GM19035 (cell line): Measurements from ENCODE around the gene GATC.

Source experiments
- ATAC-seq: cut with Tn5 transposase; IDR thresholded peaks from one replicate; pipeline ENCODE4 v1.9.1; 2021; ENCODE audit not compliant: unreplicated experiment

Gene GATC, protein sequence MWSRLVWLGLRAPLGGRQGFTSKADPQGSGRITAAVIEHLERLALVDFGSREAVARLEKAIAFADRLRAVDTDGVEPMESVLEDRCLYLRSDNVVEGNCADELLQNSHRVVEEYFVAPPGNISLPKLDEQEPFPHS

DNA sequence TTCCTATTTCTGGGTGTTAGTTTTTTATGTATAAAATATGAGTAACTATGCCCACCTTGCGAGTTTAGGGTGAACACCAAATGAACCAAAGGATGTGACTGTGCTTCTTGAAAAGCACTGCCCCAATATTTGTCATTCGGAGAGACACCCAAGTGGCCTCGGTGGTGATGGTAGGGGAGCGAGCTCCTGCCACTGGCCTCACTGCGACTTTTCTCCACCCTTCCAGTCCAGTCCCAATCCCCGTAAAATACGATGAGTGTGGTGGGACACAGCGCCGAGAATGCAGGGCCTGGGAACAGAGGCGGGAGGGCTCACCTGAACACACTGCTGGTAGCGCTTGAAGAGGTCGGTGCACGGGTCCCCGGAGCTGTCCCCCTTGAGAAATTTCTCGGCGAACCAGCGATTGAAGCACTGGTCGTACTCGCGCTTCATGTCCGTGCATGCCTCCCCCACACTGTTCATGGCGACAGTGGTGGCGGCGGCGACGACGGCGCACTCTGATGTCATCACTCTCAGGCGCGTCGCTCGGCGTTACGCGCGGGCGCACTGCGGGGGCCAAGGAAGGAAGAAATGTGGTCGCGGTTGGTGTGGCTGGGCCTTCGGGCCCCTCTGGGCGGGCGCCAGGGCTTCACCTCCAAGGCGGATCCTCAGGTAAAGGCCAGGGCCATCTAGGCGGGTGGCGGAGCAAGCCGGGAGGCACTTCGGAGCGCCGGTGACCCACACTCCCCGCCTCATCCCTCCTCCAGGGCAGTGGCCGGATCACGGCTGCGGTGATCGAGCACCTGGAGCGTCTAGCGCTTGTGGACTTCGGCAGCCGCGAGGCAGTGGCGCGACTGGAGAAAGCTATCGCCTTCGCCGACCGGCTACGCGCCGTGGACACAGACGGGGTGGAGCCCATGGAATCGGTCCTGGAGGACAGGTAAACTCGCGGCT, at the start of gene GATC, which contains the start of gene TRIAP1:
Gene GATC, plus strand, starts transcription at position 534 of the 933 bp plus-strand sequence. Its CDS starts 37 bp downstream, at position 571.
Gene TRIAP1, minus strand, starts transcription at position 474 of the 933 bp plus-strand sequence. Its CDS starts 12 bp downstream, at position 462.
- ATAC-seq = peak; percentile 93

- ATAC-seq = no peak
Observed at GRCh38 chr12:120397824-120398540, 48.3 kb upstream of the GATC start.

DNA sequence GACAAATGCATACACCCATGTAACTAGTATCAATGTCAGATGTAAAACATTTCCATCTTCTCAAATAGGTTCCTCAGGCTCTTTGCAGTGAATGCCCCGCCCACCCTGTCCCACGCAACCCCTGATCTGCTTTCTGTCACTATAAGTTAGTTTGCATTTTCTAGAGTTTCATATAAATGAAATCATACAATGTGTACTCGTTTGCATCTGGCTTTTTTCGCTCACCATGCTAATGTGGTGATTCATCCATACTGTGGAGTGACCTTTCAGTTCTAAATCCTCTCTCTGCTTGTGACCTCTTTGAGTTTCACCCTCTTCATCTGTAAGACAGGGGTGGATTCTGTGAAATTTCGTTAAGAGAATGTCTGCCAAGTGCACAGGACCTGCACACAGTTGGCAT, 46.7 kb upstream of the GATC start:
- ATAC-seq = no peak

GRCh38 chr12:120402217-120402616, 44.0 kb upstream of the GATC start:
- no peak for ATAC-seq

DNA sequence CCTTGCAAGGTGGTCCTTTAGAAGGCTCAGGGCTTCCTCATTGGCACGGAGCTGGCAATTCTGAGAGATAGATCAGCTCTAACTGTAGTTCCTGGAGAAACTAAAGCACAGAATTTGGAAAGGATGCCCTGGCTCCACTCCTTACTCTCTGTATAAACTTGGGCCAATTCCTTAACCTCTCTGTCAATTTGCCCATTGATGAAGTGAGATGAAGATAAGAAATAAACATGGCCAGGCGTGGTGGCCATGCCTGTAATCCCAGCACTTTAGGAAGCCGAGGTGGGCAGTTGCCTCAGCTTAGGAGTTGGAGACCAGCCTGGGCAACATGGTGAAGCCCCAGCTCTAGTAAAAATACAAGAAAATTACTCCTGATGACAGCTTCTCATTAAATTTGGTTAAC, 42.4 kb upstream of the GATC start:
- ATAC-seq = no peak

GRCh38 chr12:120404271-120404670, 42.0 kb upstream of the GATC start:
- no peak for ATAC-seq

GRCh38 chr12:120406069-120406468, 40.2 kb upstream of the GATC start:
- no peak for ATAC-seq

DNA sequence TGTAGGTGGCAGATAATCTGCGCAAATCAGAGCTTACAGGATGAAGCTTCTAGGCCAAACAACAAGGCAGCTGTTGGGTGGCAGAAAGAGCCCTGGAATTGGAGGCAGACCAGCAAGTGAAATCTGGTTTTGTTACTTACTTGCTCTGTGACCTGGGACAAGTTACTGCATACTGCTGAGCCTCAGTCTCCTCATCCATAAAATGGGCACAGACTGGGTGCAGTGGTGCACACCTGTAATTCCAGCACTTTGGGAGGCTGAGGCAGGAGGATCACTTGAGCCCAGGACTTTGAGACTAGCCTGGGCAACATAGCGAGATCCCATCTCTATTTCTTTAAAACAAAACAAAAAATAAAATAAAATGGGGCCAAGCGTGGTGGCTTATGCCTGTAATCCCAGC, 39.7 kb upstream of the GATC start:
- no peak for ATAC-seq

DNA sequence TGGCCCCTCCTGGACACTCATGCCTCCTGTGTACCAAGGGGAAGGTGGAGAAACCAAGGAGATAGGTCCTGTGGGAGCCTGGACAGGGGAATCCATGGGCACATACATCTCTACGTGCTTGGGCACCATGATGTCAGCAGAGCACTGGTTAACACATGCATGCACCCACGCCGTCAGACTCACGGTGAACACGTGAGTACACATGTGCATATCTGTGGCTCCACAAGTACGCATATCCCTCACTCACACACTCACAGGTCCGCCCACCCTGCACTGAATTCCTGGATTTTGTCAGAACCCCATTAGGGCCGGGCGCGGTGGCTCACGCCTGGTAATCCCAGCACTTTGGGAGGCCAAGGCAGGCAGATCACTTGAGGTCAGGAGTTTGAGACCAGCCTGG, 37.5 kb upstream of the GATC start:
- no peak for ATAC-seq

DNA sequence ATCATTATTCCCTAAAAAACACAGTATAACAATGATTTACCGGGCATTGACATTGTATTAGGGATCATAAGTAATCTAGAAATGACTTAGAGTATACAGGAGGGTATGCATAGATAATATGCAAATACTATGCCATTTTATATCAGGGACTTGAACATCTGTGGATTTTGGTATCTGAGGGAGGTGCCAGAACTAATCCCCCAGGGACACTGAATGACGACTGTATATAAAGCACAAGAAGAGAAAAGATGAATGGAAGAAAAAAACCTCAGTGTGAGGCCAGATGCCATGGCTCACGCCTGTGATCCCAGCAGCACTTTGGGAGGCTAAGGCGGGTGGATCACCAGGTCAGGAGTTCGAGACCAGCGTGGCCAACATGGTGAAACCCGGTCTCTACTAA, 33.8 kb upstream of the GATC start:
- no peak for ATAC-seq

- ATAC-seq = no peak
Observed at GRCh38 chr12:120413901-120414695, 32.1 kb upstream of the GATC start.

GRCh38 chr12:120416490-120417216, 29.6 kb upstream of the GATC start:
- ATAC-seq = no peak

DNA sequence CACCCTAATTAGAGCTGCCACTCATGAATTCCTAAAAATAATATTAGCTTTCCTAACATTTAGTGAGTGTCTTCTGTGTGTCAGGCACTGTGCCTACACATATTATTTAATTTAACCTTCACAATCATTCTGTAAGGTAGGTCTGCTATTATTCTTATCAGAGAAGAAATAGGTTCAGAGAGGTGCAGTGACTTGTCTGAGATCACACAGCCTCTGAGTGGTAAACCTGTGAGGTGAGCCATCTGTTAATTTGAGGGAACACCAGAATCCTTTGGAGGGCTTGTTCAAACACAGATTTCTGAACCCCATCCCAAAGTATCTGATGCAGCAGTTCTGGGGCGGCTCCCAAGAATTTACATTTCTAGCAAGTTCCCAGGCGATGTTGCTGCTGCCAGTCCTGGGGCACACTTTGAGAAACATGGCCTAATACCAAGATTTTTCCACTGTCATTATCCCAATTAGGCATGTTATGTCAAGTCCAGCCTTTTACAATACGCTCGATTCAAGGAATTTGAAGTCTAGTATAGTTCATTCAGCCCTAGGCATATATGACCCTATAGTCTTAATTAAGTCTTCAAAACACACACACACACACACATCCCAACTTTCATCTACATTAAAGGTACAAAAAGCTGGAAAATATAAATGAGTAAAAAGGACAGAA, 28.2 kb upstream of the GATC start:
- no peak for ATAC-seq

GRCh38 chr12:120421701-120422100, 24.5 kb upstream of the GATC start:
- ATAC-seq = no peak

- ATAC-seq = no peak
Observed at GRCh38 chr12:120422892-120423456, 23.3 kb upstream of the GATC start.

DNA sequence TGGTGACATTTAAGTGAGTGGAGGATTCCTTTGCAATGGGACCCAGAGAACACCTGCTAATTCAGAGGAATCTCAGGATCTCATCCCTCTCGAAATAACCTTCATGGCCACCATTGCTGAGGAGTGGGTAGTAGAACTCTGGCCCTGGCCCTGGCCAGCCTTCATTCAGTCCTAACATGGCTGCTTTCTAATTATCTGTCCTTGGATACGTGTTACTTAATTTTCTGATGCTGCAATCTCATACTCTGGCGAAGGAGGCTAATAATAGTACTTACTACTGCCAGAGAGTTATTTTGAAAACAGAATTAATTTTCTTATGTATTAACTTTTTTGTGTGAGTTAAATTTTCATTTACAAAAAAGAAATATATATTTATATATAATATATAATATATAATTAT, 20.4 kb upstream of the GATC start:
- ATAC-seq = no peak

- no peak for ATAC-seq
Observed at GRCh38 chr12:120428597-120429229, 17.5 kb upstream of the GATC start.

- ATAC-seq = no peak
Observed at GRCh38 chr12:120429368-120429767, 16.9 kb upstream of the GATC start.
